GM18499 (cell line): ENCODE data around the gene IFITM10.

Experiments used
- ATAC-seq: cut with Tn5 transposase; IDR thresholded peaks from one replicate; pipeline ENCODE4 v1.9.1; 2021; ENCODE audit warnings: moderate number of reproducible peaks; ENCODE audit not compliant: insufficient read depth, unreplicated experiment

IFITM10 gene

GRCh38 chr11:1742371-1742770 is 8.0 kb downstream of the IFITM10 start:
- ATAC-seq, result no peak

- ATAC-seq, result no peak
Observed at GRCh38 chr11:1741741-1742140, 8.7 kb downstream of the IFITM10 start.

GRCh38 chr11:1740786-1741530 is 9.4 kb downstream of the IFITM10 start:
- ATAC-seq, result no peak

- ATAC-seq, result no peak
Observed at GRCh38 chr11:1739576-1739975, 10.8 kb downstream of the IFITM10 start.

GRCh38 chr11:1738380-1738779 is 12.0 kb downstream of the IFITM10 start:
- ATAC-seq, result no peak

- ATAC-seq, result no peak
Observed at GRCh38 chr11:1737080-1737757, 13.2 kb downstream of the IFITM10 start.

- no peak for ATAC-seq
Observed at GRCh38 chr11:1736447-1736992, 13.9 kb downstream of the IFITM10 start.

GRCh38 chr11:1735271-1735670 is 15.1 kb downstream of the IFITM10 start:
- no peak for ATAC-seq

GRCh38 chr11:1734641-1735081 is 15.7 kb downstream of the IFITM10 start:
- no peak for ATAC-seq

GRCh38 chr11:1733716-1734640 is 16.4 kb downstream of the IFITM10 start:
- no peak for ATAC-seq

GRCh38 chr11:1733009-1733715 is 17.2 kb downstream of the IFITM10 start:
- no peak for ATAC-seq

GRCh38 chr11:1732418-1733008 is 17.9 kb downstream of the IFITM10 start:
- ATAC-seq, result no peak

GRCh38 chr11:1731451-1732059 is 18.8 kb downstream of the IFITM10 start:
- ATAC-seq, result no peak

- ATAC-seq, result no peak
Observed at GRCh38 chr11:1730059-1730629, 20.3 kb downstream of the IFITM10 start.

GRCh38 chr11:1729692-1730011 is 20.7 kb downstream of the IFITM10 start:
- ATAC-seq, result no peak

GRCh38 chr11:1728931-1729691 is 21.3 kb downstream of the IFITM10 start:
- no peak for ATAC-seq

- no peak for ATAC-seq
Observed at GRCh38 chr11:1728301-1728700, 22.1 kb downstream of the IFITM10 start.

- no peak for ATAC-seq
Observed at GRCh38 chr11:1727861-1728260, 22.5 kb downstream of the IFITM10 start.
